Measurements from ENCODE around the gene ZNF526. TPM values are rescaled to one million over a fixed set of nuclear protein-coding genes. Genes with fewer than 3 reads are reported as not detected.

ZNF526 gene
- total and polyA plus RNA-seq, 10 donors: 1.9 to 15.0 (median 8.4) TPM

DNA sequence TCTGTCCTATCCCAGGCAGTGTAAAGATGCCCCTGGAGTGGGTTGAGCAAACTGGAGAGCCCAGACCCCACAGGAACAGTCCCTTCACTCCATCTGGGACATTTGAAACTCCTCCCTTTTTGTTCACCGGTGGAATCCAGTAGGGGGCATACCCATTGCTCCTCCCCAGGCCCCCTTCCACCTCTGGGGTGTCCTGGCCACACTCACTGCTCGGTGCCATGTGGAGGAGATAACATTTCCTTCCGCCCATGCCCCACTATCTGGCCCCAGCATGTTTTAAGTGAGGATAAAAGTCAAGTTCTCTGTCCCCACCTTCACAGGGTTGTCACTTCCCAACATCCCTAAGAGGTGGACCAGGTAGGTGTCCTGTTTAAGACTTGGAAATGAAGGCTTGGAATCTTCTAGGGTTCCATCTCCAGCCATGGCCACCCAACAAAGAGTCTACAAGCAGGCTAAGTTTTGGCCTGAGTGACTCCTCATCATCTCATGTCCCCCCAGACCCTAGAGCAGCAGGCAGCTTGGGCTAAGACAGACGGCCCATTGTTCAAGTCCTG, 9.3 kb downstream of the ZNF526 start:
- no peak overlapping the region for H3K4me3 ChIP-seq
- TF ChIP-seq POLR2AphosphoS5 (IDR thresholded peaks at IDR 0.05): no peak
- TF ChIP-seq, protein P1, sequence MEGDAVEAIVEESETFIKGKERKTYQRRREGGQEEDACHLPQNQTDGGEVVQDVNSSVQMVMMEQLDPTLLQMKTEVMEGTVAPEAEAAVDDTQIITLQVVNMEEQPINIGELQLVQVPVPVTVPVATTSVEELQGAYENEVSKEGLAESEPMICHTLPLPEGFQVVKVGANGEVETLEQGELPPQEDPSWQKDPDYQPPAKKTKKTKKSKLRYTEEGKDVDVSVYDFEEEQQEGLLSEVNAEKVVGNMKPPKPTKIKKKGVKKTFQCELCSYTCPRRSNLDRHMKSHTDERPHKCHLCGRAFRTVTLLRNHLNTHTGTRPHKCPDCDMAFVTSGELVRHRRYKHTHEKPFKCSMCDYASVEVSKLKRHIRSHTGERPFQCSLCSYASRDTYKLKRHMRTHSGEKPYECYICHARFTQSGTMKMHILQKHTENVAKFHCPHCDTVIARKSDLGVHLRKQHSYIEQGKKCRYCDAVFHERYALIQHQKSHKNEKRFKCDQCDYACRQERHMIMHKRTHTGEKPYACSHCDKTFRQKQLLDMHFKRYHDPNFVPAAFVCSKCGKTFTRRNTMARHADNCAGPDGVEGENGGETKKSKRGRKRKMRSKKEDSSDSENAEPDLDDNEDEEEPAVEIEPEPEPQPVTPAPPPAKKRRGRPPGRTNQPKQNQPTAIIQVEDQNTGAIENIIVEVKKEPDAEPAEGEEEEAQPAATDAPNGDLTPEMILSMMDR (IDR thresholded peaks at IDR 0.05 in 8 of 11, conservative IDR thresholded peaks at IDR 0.05 in 3 of 11): no peak
- TF ChIP-seq POLR2A (IDR thresholded peaks at IDR 0.05): no peak
- H3K4me1 ChIP-seq: peaks cover 0 to 36% (median 0%) of the 10 kb centered on the region in 6 donors
- peaks cover 4 to 100% (median 96%) of the 10 kb centered on the region in 6 donors for H3K36me3 ChIP-seq
- peak overlapping the region in 2 of 8 donors; percentile 22 to 53 for H3K27ac ChIP-seq
- intact Hi-C loops (cut with DNase I; ENCODE audit: low total_unique reads): no loop called here
- DNase-seq: no peak
- WGBS, 5 donors: 68 to 85% (median 77%) methylated on average over 3 to 4 of the region's 4 CpGs
- no peaks in the 10 kb centered on the region for H3K9me3 ChIP-seq
- H3K27me3 ChIP-seq (replicated peaks in 1 of 7): no peaks in the 10 kb centered on the region

DNA sequence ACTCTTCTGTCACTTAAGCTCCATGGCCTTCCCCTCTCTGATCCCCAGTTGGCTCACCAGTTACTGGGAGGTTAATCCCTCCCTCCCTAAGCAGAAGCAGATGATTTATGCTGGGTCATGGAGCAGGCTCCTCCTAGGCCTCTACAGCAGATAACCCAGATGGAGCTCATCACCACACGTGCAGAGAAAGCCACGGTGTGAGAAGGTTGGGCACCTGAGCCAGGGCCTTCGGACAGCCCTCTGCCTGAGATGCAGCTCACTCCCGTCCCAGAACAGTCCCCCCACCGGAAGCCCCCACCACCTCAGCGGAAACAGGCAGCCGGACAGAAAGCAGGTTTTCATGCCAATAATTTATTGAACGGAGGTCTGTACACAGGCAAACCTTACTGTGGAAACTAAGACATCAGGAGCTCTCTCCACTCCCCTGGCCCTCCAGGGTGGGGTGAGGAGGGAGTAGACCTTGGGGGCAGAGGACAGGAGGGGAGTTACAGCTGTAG, 9.8 kb downstream of the ZNF526 start:
- Histone ChIP-seq H3K9me3 (no peaks in the 10 kb centered on the region), H3K27me3 (replicated peaks in 1 of 7) (no peaks in the 10 kb centered on the region), H3K36me3 (peaks cover 4 to 100% (median 96%) of the 10 kb centered on the region in 6 donors), H3K4me3 (no peak overlapping the region), H3K27ac (peak overlapping the region in 2 of 8 donors; percentile 22 to 53), H3K4me1 (peaks cover 0 to 36% (median 0%) of the 10 kb centered on the region in 6 donors)
- intact Hi-C loops (cut with DNase I; ENCODE audit: low total_unique reads): no loop called here
- peak in 1 of 3 donors; percentile 12 for TF ChIP-seq POLR2AphosphoS5 (IDR thresholded peaks at IDR 0.05)
- TF ChIP-seq, protein P1 (IDR thresholded peaks at IDR 0.05 in 8 of 11, conservative IDR thresholded peaks at IDR 0.05 in 3 of 11): no peak
- DNase-seq: no peak
- WGBS, 5 donors: 60 to 78% (median 61%) methylated on average over 8 of the region's 8 CpGs

DNA sequence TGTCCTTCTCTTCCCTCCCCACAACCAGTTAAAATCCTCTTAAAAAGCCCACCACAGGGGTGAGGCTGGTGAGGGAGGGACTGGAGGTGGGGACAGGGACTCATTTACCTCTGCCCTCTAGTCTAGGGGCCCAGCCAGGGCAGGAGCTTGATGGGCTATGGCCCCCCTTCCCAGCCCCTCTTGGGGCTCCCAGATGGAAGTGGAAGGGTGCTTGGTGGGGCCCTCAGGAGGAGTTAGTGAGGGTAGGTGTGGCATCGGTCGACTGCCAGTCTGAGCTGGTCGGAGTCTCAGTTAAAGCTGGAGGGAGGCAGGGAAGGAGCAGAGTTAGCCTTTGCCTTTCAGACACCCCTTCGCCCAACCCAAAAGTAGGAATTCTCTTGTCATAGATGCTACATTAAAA, 10.5 kb downstream of the ZNF526 start:
- peaks cover 0 to 36% (median 3%) of the 10 kb centered on the region in 6 donors for H3K4me1 ChIP-seq
- intact Hi-C loops (cut with DNase I; ENCODE audit: low total_unique reads): no loop called here
- no peaks in the 10 kb centered on the region for H3K9me3 ChIP-seq
- no peak overlapping the region for H3K4me3 ChIP-seq
- H3K27ac ChIP-seq: peak overlapping the region in 2 of 8 donors; percentile 11 to 22
- WGBS, 5 donors: 78 to 94% (median 91%) methylated on average over 4 of the region's 4 CpGs
- H3K36me3 ChIP-seq: peaks cover 4 to 100% (median 96%) of the 10 kb centered on the region in 6 donors
- no peaks in the 10 kb centered on the region for H3K27me3 ChIP-seq (replicated peaks in 1 of 7)
- TF ChIP-seq POLR2A (IDR thresholded peaks at IDR 0.05) (no peak), POLR2AphosphoS5 (IDR thresholded peaks at IDR 0.05) (no peak)
- TF ChIP-seq, protein P1 (IDR thresholded peaks at IDR 0.05 in 8 of 11, conservative IDR thresholded peaks at IDR 0.05 in 3 of 11): no peak
- no peak for DNase-seq

DNA sequence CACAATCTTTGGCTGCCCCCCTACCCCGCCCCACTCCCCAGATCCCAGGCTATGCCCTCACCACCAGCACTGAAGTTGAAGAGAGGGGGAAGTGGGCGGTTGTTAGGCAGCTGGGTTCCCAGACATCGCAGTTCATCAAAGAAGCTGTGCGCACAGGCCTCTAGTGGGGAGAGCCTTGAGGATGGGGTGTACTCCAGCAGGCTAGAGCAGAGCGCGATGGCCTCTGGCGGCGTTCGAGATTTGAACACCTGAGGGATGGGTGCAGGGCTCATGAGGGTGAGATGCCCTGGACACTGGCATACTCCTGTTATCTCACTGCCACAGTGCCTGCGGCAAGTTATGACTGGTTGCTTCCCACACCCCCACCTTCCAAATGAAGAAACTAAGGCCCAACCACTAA, 12.3 kb downstream of the ZNF526 start:
- no peak for DNase-seq
- H3K4me1 ChIP-seq: peaks cover 0 to 28% (median 4%) of the 10 kb centered on the region in 6 donors
- TF ChIP-seq POLR2A (IDR thresholded peaks at IDR 0.05) (no peak), POLR2AphosphoS5 (IDR thresholded peaks at IDR 0.05) (peak in 1 of 3 donors; percentile 19)
- WGBS, 5 donors: 90 to 96% (median 94%) methylated on average over 10 of the region's 10 CpGs
- no peak overlapping the region for H3K4me3 ChIP-seq
- H3K9me3 ChIP-seq: no peaks in the 10 kb centered on the region
- no peaks in the 10 kb centered on the region for H3K27me3 ChIP-seq (replicated peaks in 1 of 7)
- peak overlapping the region in 1 of 8 donors; percentile 7 for H3K27ac ChIP-seq
- intact Hi-C loops (cut with DNase I; ENCODE audit: low total_unique reads): no loop called here
- H3K36me3 ChIP-seq: peaks cover 4 to 100% (median 94%) of the 10 kb centered on the region in 6 donors
